Measurements from ENCODE around the gene PLLP. TPM values are rescaled to one million over a fixed set of nuclear protein-coding genes. Genes with fewer than 3 reads are reported as not detected.

PLLP gene
- total RNA-seq, 1 donor from 2014 or later = 0.30 TPM

DNA sequence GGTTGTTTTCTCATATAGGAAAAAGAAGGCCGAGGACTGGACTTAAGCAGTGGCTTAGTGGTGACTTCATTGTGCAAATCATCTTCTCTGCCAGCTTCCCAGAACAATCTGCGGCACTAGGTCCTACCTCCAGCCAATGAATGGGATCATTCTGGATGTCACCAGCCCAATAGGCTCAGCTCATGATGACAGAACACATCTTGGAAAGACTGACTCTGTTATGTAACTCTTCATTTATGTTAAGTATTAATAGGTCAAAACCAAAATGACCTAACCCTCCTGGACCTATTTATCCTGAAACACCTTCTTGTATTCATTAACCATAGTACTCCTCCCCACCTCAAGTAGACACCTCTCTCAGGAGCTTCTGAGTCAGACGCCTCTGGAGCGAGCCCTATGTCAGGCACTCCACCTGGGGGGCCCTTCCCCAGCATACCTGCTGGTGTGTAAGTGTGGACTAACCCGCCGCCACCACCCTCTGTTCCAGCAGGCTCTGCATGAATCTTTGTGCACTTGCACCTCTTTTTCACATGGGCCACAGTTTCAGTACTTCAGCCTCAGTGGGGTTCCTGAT lies 32.2 kb downstream of the PLLP start:
- no peak for DNase-seq (ENCODE audit: low spot score)
- no peak overlapping the region for H3K27ac Mint-ChIP-seq
- no peak overlapping the region for H3K4me3 Mint-ChIP-seq (ENCODE audit: low read depth)
- H3K27me3 Mint-ChIP-seq (ENCODE audit: low read depth) = no peaks in the 10 kb centered on the region
- intact Hi-C loops (cut with micrococcal nuclease) = no loop called here
- H3K36me3 Mint-ChIP-seq (ENCODE audit: low read depth) = peaks cover 44% of the 10 kb centered on the region
- H3K9me3 Mint-ChIP-seq = no peaks in the 10 kb centered on the region
- H3K4me1 Mint-ChIP-seq (ENCODE audit: low read depth) = no peaks in the 10 kb centered on the region

DNA sequence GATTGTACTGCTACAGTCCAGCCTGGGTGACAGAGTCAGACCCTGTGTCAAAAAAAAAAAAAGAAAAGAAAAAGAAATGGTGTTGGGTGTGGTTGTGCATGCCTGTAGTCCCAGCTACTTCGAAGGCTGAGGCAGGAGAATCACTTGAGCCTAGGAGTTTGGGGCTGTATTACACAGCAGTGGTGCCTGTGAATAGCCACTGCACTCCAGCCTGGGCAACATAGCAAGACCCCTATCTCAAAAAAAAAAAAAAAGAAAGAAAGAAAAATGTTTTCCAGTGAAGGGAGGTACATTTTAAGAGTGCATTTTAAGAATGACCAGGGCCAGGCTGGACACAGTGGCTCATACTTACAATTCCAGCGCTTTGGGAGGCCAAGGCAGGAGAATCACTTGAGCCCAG lies 33.1 kb downstream of the PLLP start:
- no peak overlapping the region for H3K4me3 Mint-ChIP-seq (ENCODE audit: low read depth)
- peaks cover 44% of the 10 kb centered on the region for H3K36me3 Mint-ChIP-seq (ENCODE audit: low read depth)
- no peaks in the 10 kb centered on the region for H3K4me1 Mint-ChIP-seq (ENCODE audit: low read depth)
- DNase-seq (ENCODE audit: low spot score) = no peak
- no peaks in the 10 kb centered on the region for H3K27me3 Mint-ChIP-seq (ENCODE audit: low read depth)
- H3K9me3 Mint-ChIP-seq = no peaks in the 10 kb centered on the region
- H3K27ac Mint-ChIP-seq = no peak overlapping the region
- intact Hi-C loops (cut with micrococcal nuclease) = no loop called here

GRCh38 chr16:57245472-57246113 lies 38.9 kb downstream of the PLLP start:
- Mint-ChIP-seq H3K4me3 (ENCODE audit: low read depth) (peak overlapping the region; percentile 76), H3K9me3 (no peaks in the 10 kb centered on the region), H3K36me3 (ENCODE audit: low read depth) (peaks cover 39% of the 10 kb centered on the region), H3K27me3 (ENCODE audit: low read depth) (no peaks in the 10 kb centered on the region), H3K27ac (peak overlapping the region; percentile 54), H3K4me1 (ENCODE audit: low read depth) (peaks cover 14% of the 10 kb centered on the region)
- no peak for DNase-seq (ENCODE audit: low spot score)
- intact Hi-C loops (cut with micrococcal nuclease) = loop anchor here (1.0 to 5.0 kb wide), 3 partner anchors 55 to 172 kb away; partner anchors contain the start of genes PSME3IP1 and RSPRY1

DNA sequence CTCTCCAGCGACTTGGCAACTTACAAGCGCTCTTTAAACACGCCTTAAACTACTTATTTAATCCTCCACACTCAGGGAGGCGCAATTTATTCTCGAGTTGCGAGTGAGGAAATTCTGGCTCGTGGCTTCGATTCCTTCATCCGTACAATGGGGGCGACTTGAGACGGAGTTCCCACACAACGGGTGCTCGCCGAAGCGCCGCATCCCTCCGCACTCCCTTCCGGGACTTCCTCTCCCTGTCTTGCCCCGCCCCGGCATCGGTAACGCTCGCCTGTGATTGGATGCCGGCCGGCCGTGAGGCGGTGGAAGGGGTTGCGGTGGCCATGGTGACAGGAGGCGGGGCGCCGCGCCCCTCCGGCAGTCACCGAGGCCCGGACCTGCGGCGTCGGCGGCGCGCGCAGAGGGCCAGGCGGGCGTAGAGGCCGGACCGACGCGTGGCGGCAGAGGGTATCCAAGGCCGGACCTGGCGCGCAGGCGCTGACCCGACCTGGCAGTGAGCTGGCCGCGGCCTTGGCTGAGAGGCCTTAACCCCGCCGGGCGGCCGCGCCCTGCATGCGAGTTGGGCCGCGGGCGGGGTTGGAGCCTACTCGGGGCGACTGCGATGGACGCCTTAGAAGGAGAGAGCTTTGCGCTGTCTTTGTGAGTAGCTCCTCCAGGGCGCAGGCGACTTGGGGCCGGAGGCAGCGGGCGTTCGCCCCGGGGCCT lies 39.6 kb downstream of the PLLP start, which contains the start of gene ARL2BP:
Gene ARL2BP, plus strand, starts transcription at position 493 of the 705 bp plus-strand sequence. Its CDS starts 109 bp downstream, at position 602.
- no peaks in the 10 kb centered on the region for H3K9me3 Mint-ChIP-seq
- H3K4me3 Mint-ChIP-seq (ENCODE audit: low read depth) = peak within 1 kb of the TSS; percentile 88
- DNase-seq (ENCODE audit: low spot score) = peak; percentile 98
- H3K36me3 Mint-ChIP-seq (ENCODE audit: low read depth) = peaks cover 40% of the 10 kb centered on the region
- peak within 1 kb of the TSS; percentile 97 for H3K27ac Mint-ChIP-seq
- intact Hi-C loops (cut with micrococcal nuclease) = loop anchor here (1.0 to 5.0 kb wide), 4 partner anchors 32 to 172 kb away; partner anchors contain the start of genes PSME3IP1 and RSPRY1
- peaks cover 14% of the 10 kb centered on the region for H3K4me1 Mint-ChIP-seq (ENCODE audit: low read depth)
- H3K27me3 Mint-ChIP-seq (ENCODE audit: low read depth) = no peaks in the 10 kb centered on the region

- no peaks in the 10 kb centered on the region for H3K9me3 Mint-ChIP-seq
- peak overlapping the region; percentile 97 for H3K27ac Mint-ChIP-seq
- peaks cover 36% of the 10 kb centered on the region for H3K36me3 Mint-ChIP-seq (ENCODE audit: low read depth)
- no peak for DNase-seq (ENCODE audit: low spot score)
- H3K4me3 Mint-ChIP-seq (ENCODE audit: low read depth) = peak overlapping the region; percentile 88
- no peaks in the 10 kb centered on the region for H3K27me3 Mint-ChIP-seq (ENCODE audit: low read depth)
- H3K4me1 Mint-ChIP-seq (ENCODE audit: low read depth) = peaks cover 14% of the 10 kb centered on the region
- intact Hi-C loops (cut with micrococcal nuclease) = loop anchor here (2.0 to 5.0 kb wide), 2 partner anchors 33 to 58 kb away; partner anchors contain the start of genes PSME3IP1 and RSPRY1
Measured at GRCh38 chr16:57244463-57244766, 40.1 kb downstream of the PLLP start.

GRCh38 chr16:57242650-57243049 lies 41.8 kb downstream of the PLLP start:
- no peak for DNase-seq (ENCODE audit: low spot score)
- intact Hi-C loops (cut with micrococcal nuclease) = loop anchor here (5.0 kb wide), 1 partner anchor 35 kb away; no protein-coding TSS in a partner anchor
- Mint-ChIP-seq H3K4me1 (ENCODE audit: low read depth) (peaks cover 16% of the 10 kb centered on the region), H3K4me3 (ENCODE audit: low read depth) (no peak overlapping the region), H3K27me3 (ENCODE audit: low read depth) (no peaks in the 10 kb centered on the region), H3K27ac (no peak overlapping the region), H3K9me3 (no peaks in the 10 kb centered on the region), H3K36me3 (ENCODE audit: low read depth) (peaks cover 39% of the 10 kb centered on the region)

DNA sequence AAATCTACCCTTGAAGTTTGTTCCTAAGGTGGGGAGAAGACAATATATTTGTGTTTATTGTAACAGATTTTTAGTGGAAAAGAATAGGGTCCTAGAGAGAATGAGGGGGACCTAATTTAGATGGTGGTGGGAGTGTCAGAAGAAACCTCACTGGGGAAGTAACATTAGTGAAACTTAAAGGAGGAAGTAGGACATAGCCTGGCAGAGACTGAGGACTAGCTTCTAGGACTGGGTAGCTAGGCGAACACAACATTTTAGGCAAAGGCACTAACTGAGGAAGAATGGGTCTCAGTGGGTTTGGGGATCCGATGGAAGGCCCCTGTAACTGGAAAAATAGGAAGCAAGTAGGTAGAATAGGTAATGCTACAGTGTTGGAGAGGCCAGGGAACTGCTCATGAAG lies 43.6 kb downstream of the PLLP start:
- intact Hi-C loops (cut with micrococcal nuclease) = loop anchor here (5.0 kb wide), 1 partner anchor 36 kb away; no protein-coding TSS in a partner anchor
- no peak for DNase-seq (ENCODE audit: low spot score)
- Mint-ChIP-seq H3K27ac (no peak overlapping the region), H3K27me3 (ENCODE audit: low read depth) (no peaks in the 10 kb centered on the region), H3K36me3 (ENCODE audit: low read depth) (peaks cover 38% of the 10 kb centered on the region), H3K4me1 (ENCODE audit: low read depth) (peaks cover 17% of the 10 kb centered on the region), H3K4me3 (ENCODE audit: low read depth) (no peak overlapping the region), H3K9me3 (no peaks in the 10 kb centered on the region)

DNA sequence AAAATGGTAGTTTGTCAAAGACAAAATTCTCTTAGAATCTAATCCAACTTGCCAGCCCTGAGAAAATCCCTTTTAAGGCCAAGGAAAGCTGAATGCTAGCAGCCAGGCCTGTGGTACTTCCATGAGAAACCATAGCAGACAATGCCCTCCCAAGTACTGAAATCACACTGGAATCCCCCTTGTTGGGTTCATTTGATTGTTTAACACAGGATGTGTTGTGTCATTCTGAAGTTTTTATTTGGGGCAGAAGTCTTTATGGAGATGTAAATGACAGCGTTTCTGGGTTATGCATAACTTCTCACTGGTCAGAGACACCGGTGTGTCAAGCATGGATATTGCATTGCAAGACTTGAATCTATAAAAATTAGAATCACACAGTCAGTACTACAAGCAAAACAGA lies 45.4 kb downstream of the PLLP start:
- peaks cover 45% of the 10 kb centered on the region for H3K36me3 Mint-ChIP-seq (ENCODE audit: low read depth)
- intact Hi-C loops (cut with micrococcal nuclease) = no loop called here
- H3K4me3 Mint-ChIP-seq (ENCODE audit: low read depth) = no peak overlapping the region
- no peaks in the 10 kb centered on the region for H3K9me3 Mint-ChIP-seq
- no peaks in the 10 kb centered on the region for H3K27me3 Mint-ChIP-seq (ENCODE audit: low read depth)
- no peak overlapping the region for H3K27ac Mint-ChIP-seq
- DNase-seq (ENCODE audit: low spot score) = no peak
- peaks cover 12% of the 10 kb centered on the region for H3K4me1 Mint-ChIP-seq (ENCODE audit: low read depth)

DNA sequence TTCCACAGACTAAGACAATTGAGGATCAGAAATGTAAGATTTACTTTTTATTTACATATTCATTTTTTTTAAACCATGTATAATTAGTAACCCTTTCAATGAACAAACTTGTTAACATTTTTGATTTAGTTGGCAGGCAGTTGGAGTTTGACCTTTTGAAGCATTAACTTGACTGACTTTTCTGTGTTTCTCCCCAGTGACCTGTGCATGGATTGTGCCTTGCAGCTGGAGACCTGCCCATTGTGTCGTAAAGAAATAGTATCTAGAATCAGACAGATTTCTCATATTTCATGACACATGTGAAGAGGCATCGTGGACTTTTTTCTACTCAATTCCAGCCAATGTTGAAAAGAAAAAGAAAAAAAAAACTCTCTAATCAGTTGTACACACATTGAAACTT lies 45.8 kb downstream of the PLLP start:
- Mint-ChIP-seq H3K9me3 (no peaks in the 10 kb centered on the region), H3K4me1 (ENCODE audit: low read depth) (peaks cover 12% of the 10 kb centered on the region), H3K4me3 (ENCODE audit: low read depth) (no peak overlapping the region), H3K27me3 (ENCODE audit: low read depth) (no peaks in the 10 kb centered on the region), H3K27ac (no peak overlapping the region), H3K36me3 (ENCODE audit: low read depth) (peaks cover 49% of the 10 kb centered on the region)
- intact Hi-C loops (cut with micrococcal nuclease) = no loop called here
- DNase-seq (ENCODE audit: low spot score) = no peak

DNA sequence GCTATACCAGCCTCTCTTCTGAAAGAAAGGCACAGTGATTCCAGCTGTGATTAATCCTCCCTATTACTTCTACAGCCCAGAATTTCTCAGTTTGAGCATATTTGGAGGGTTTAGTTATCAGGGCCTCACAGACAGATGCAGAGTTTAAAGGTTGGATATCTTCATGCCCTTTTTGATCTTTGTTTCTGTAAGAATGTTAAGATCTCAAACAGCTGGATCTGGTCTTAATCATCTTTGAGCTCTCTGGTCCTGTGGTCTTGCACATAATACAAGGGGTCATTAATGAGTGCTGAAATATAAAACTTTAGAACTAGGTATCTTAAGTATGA lies 48.5 kb downstream of the PLLP start:
- H3K4me1 Mint-ChIP-seq (ENCODE audit: low read depth) = peaks cover 11% of the 10 kb centered on the region
- DNase-seq (ENCODE audit: low spot score) = no peak
- intact Hi-C loops (cut with micrococcal nuclease) = no loop called here
- no peak overlapping the region for H3K4me3 Mint-ChIP-seq (ENCODE audit: low read depth)
- no peaks in the 10 kb centered on the region for H3K27me3 Mint-ChIP-seq (ENCODE audit: low read depth)
- H3K9me3 Mint-ChIP-seq = no peaks in the 10 kb centered on the region
- peak overlapping the region; percentile 54 for H3K27ac Mint-ChIP-seq
- H3K36me3 Mint-ChIP-seq (ENCODE audit: low read depth) = peaks cover 68% of the 10 kb centered on the region

DNA sequence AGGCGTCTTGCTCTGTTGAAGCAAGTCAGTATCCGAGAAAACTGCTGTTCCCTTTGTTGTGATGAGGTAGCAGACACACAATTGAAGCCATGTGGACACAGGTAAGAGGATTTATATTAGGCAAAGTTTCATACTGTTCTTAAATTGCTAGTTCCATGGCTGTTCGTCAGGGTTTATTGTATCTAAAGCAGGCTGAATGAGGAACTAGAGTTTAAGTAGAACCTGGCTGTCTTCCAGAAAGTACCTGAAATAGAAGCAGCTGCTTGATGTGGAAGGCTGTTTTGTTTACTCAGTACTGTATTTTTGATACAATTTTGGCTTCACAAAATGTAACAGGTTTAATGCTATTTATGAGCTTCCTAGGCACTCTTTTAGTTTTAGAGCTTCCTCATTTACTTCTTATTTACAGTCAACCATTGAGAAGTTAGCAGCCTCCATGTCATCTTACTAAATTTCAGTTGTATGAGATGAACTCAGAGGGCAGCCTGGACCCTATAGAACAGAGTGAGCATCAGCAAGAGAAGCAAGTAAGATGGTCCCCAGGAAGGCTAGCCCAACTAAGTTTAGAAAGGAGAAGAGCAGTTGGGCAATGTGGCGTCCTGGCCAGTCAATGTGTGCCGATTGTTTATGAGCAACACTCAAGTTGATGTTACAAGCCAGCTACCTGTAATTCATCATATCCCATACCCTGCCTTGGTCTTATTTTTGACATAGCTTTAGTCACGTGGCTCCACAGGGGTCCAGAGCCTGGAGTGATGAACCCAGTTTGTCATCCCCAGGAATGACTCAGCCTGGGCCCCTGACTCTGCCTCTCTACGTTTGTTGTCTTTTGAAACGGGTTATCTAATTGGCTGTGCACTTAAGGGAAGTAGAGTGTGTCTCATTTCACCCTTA lies 49.1 kb downstream of the PLLP start:
- H3K27me3 Mint-ChIP-seq (ENCODE audit: low read depth) = no peaks in the 10 kb centered on the region
- no peak for DNase-seq (ENCODE audit: low spot score)
- H3K36me3 Mint-ChIP-seq (ENCODE audit: low read depth) = peaks cover 68% of the 10 kb centered on the region
- H3K27ac Mint-ChIP-seq = no peak overlapping the region
- H3K4me3 Mint-ChIP-seq (ENCODE audit: low read depth) = no peak overlapping the region
- intact Hi-C loops (cut with micrococcal nuclease) = no loop called here
- H3K4me1 Mint-ChIP-seq (ENCODE audit: low read depth) = peaks cover 11% of the 10 kb centered on the region
- no peaks in the 10 kb centered on the region for H3K9me3 Mint-ChIP-seq

- peaks cover 67% of the 10 kb centered on the region for H3K36me3 Mint-ChIP-seq (ENCODE audit: low read depth)
- no peak overlapping the region for H3K4me3 Mint-ChIP-seq (ENCODE audit: low read depth)
- no peaks in the 10 kb centered on the region for H3K9me3 Mint-ChIP-seq
- no peaks in the 10 kb centered on the region for H3K27me3 Mint-ChIP-seq (ENCODE audit: low read depth)
- intact Hi-C loops (cut with micrococcal nuclease) = no loop called here
- H3K4me1 Mint-ChIP-seq (ENCODE audit: low read depth) = peaks cover 11% of the 10 kb centered on the region
- no peak overlapping the region for H3K27ac Mint-ChIP-seq
- no peak for DNase-seq (ENCODE audit: low spot score)
Measured at GRCh38 chr16:57234707-57235092, 49.8 kb downstream of the PLLP start.
